Neural progenitor cell (in vitro differentiated cells): ENCODE measurements around the gene OR6S1.

Experiments used
- CTCF ChIP-seq: fragments of 200-600 bp; sonication (generic); IDR thresholded peaks from 2 replicates; pipeline ENCODE4 v1.5.1; 2017; ENCODE audit warnings: antibody characterized with exemption, mild to moderate bottlenecking
- EZH2 ChIP-seq: fragments of 200-600 bp; sonication (generic); IDR thresholded peaks from 2 replicates; pipeline ENCODE4 v1.6.1; 2017; ENCODE audit warnings: antibody characterized with exemption, mild to moderate bottlenecking, moderate library complexity

GRCh38 chr14:20681348-20682126 lies 40.0 kb upstream of the OR6S1 start:
- TF ChIP-seq EZH2, result peak; percentile 57
- no peak for TF ChIP-seq CTCF
